ENCODE measurements around the gene TMEM106A.
"Not testable (repeated sequence)": the region's sequence is repeated elsewhere in the genome, so short reads cannot be mapped to it uniquely, and the experiment has no call there.

The TMEM106A gene

GRCh38 chr17:43215341-43215740, 3.7 kb downstream of the TMEM106A start:
- no peak for DNase-seq (ENCODE audit: low spot score)

DNA sequence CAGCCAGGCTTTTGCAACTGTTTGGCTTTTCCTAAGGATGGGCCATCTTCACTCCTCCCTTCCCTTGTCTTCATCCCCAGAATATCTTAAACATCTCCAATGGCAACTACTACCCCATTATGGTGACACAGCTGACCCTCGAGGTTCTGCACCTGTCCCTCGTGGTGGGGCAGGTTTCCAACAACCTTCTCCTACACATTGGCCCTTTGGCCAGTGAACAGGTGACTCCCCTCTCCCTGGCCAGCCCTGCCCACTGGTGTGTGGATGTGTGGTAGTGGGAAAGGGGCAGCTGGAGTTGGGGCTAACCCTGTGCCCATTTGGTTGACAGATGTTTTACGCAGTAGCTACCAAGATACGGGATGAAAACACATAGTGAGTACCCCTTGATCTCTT, 4.7 kb downstream of the TMEM106A start:
- DNase-seq (ENCODE audit: low spot score): no peak

DNA sequence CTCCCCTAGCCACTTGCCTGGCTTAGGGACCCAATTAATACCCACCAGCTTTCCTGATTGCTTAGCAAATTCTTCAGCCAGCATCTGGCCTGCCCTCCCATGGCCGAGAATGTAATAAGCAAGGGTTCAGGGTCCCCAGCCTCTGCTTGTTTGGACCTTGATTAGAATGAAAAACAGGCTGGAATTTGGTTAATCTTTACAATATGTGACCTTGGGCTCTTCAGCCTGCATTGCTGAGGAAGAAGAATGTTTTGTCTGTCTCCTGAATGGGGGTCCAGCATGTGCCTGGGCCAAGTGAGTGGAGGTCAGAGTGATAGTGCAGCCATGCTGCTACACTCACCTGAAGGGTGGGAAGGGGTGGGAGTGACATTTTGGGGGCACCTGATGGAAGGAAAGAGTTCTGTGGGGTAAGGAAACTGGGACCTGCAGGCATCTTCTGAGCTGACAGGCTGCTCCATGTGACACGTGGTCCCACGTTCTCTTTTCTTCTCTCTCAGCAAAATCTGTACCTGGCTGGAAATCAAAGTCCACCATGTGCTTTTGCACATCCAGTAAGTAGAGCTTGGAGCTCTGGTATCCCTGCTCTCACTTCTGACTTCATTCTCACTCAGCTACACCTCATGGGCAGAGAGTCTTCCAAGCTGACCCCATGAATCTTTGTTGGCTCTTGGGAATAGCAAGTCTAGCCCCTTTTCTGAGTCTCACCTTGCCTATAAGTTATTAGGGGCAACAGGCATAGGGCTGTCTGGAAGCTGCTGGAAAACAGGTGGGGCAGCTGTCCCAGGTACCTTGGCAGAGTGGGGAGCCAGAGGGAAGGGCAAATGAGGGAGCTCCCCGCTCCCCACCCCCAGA, 5.3 kb downstream of the TMEM106A start:
- no peak for DNase-seq (ENCODE audit: low spot score)

GRCh38 chr17:43217614-43218087, 6.0 kb downstream of the TMEM106A start:
- no peak for DNase-seq (ENCODE audit: low spot score)

- no peak for DNase-seq (ENCODE audit: low spot score)
Measured at GRCh38 chr17:43219001-43219400, 7.3 kb downstream of the TMEM106A start.

DNA sequence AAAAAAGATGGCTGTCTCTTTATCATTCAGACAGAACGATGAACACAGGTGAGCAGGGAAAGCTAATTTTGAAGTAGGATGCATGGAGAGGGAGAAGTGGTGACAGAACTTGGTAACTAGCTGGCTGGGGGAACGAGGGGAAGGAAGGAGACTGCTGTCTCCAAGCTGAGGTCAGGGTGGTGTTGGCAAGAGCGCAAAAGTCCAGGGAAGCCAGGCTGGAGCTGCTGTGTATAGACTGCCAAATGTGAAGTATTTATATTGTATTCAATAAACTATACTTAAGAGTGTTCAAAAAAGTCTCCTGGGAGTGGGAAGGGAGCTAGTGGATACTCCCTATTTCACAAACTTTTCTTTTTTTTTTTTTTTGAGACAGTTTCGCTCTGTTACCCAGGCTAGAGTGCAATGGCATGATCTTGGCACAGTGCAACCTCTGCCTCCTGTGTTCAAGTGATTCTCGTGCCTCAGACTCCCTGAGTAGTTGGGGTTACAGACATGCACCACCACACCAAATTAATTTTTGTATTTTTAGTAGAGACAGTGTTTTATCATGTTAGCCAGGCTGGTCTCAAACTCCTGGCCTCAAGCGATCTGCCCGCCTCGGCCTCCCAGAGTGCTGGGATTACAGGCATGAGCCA, 8.2 kb downstream of the TMEM106A start:
- no peak for DNase-seq (ENCODE audit: low spot score)

- DNase-seq (ENCODE audit: low spot score): no peak
Measured at GRCh38 chr17:43220511-43221125, 8.9 kb downstream of the TMEM106A start.

GRCh38 chr17:43224146-43224705, 12.6 kb downstream of the TMEM106A start:
- DNase-seq (ENCODE audit: low spot score): no peak

GRCh38 chr17:43226393-43226792, 14.7 kb downstream of the TMEM106A start:
- no peak for DNase-seq (ENCODE audit: low spot score)

GRCh38 chr17:43228020-43228782, 16.5 kb downstream of the TMEM106A start, which contains the start of gene CCDC200:
Gene CCDC200 (minus strand): TSS chr17:43228623. CDS start chr17:43228554, 69 bp downstream.
- DNase-seq (ENCODE audit: low spot score): not testable (repeated sequence)

DNA sequence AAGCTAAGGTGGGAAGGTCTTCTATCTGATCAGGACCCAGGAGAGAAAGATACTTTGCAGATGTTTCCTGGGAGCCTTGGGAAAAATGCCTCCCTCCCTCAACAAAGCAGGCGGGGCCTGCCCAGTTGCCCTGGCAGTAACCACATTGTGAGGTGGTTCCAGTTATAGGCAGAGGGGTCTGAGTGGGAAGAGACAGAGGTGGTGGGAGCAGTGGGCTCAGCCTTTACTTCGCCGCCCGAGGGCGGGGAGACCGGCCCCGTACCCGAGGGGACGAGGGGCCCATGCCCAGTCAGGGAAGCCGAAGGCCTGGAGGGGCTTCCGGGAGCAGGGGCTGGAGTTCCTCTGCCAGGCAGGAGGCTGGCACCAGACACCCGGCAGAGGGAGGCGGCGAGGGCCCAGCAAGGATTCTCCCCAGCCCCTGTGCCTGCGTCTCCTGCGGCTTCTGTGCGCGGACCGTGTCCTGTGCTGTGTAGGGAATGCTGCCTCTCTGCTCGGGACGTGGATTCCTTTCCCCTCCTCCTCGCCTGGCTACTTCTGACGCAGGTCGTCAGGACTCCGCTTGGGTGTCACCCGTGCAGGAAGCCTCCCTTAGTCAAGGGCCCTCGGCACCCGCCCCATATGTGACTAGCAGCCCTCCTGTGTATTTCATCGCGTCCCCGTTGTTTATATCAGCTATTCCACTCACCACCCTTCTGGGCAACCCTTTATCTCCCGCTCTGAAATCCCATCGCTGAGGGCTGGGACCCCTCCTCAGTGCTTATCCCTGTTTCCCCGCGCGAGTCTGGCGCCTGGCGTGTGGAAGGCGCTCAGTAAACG, 19.7 kb downstream of the TMEM106A start:
- DNase-seq (ENCODE audit: low spot score): not testable (repeated sequence)

DNA sequence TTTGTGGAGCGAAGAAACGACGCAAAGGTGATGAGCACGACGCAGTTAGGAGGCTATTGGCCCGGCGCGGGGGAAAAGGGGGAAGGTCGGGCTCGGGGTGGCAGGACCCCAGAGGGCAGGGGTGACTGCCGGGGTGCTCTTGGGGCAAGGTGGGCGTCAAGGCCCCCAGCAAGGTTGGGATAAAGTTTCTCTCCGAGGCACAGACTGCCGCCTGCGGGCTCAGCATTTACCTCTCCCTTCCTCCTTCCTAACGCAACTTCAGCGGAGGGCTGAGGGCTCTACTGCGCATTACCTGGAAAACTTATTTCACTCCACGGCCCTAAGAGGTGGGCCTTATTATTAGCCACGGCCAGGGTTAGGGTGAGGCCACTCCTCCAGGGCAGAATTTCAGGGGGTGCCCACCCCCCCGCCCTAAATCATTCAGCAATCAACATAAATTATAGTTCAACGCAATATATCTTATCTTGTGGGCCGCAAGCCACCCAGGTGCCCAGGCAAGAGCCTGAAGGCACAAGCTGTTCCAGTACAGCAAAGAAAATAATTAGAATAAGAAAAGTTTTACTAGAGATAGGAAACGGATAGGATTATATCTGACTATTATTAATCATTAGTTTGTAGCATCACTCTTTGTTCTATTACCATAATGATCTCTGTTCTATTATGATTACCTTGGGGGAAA, 20.5 kb downstream of the TMEM106A start:
- DNase-seq (ENCODE audit: low spot score): not testable (repeated sequence)

- DNase-seq (ENCODE audit: low spot score): not testable (repeated sequence)
Measured at GRCh38 chr17:43233263-43233662, 21.6 kb downstream of the TMEM106A start.

GRCh38 chr17:43233877-43234276, 22.2 kb downstream of the TMEM106A start, which contains the start of gene RNU2-1:
Gene RNU2-1 (minus strand): TSS chr17:43233977.
- DNase-seq (ENCODE audit: low spot score): not testable (repeated sequence)

GRCh38 chr17:43239597-43239996, 27.9 kb downstream of the TMEM106A start:
- not testable (repeated sequence) for DNase-seq (ENCODE audit: low spot score)

GRCh38 chr17:43240596-43241352, 29.1 kb downstream of the TMEM106A start:
- DNase-seq (ENCODE audit: low spot score): not testable (repeated sequence)

- DNase-seq (ENCODE audit: low spot score): not testable (repeated sequence)
Measured at GRCh38 chr17:43246456-43246855, 34.8 kb downstream of the TMEM106A start.
